DND-41 (cell line): ENCODE results near the gene ATXN7L1.

Source experiments
- EZH2 ChIP-seq: IDR thresholded peaks from 3 replicates; pipeline ENCODE4 v1.6.1; 2012; ENCODE audit warnings: borderline replicate concordance, low read depth, mild to moderate bottlenecking, moderate library complexity, low read length, inconsistent platforms; ENCODE audit not compliant: severe bottlenecking
- TF ChIP-seq, protein P1 (sequence below): IDR thresholded peaks from 2 replicates; pipeline ENCODE4 v1.5.1; 2012; ENCODE audit warnings: borderline replicate concordance, low read length, moderate library complexity, mild to moderate bottlenecking; ENCODE audit not compliant: poor library complexity, severe bottlenecking; ENCODE audit errors: extremely low read depth

DNA sequence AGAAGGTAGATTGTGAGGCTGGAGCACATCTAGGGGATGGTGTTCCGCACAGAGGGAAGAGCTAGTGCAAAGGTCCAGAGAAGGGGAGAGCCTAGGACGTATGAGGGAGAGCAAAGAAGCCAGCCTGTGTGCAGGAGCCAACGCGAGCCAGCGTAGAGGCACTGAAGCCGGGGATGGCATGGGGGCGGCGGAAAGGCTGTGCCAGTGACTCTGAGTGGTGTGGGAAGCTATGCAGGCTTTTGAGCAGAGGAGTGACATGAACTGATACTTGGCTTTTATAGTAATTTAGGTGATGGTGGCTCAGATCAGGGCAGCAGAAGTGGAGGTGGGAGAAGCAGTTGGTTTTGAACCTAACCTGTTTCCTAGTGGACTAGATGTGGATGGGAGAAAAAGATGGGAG, 65.8 kb downstream of the ATXN7L1 start:
- TF ChIP-seq, protein P1, sequence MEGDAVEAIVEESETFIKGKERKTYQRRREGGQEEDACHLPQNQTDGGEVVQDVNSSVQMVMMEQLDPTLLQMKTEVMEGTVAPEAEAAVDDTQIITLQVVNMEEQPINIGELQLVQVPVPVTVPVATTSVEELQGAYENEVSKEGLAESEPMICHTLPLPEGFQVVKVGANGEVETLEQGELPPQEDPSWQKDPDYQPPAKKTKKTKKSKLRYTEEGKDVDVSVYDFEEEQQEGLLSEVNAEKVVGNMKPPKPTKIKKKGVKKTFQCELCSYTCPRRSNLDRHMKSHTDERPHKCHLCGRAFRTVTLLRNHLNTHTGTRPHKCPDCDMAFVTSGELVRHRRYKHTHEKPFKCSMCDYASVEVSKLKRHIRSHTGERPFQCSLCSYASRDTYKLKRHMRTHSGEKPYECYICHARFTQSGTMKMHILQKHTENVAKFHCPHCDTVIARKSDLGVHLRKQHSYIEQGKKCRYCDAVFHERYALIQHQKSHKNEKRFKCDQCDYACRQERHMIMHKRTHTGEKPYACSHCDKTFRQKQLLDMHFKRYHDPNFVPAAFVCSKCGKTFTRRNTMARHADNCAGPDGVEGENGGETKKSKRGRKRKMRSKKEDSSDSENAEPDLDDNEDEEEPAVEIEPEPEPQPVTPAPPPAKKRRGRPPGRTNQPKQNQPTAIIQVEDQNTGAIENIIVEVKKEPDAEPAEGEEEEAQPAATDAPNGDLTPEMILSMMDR, result no peak
- no peak for TF ChIP-seq EZH2
